DND-41 (cell line): ENCODE measurements around the gene PCDHB3.

ENCODE experiments used
- CTCF ChIP-seq: IDR thresholded peaks from 2 replicates; pipeline ENCODE4 v1.5.1; 2012; ENCODE audit warnings: borderline replicate concordance, low read length, moderate library complexity, mild to moderate bottlenecking; ENCODE audit not compliant: poor library complexity, severe bottlenecking; ENCODE audit errors: extremely low read depth
- EZH2 ChIP-seq: IDR thresholded peaks from 3 replicates; pipeline ENCODE4 v1.6.1; 2012; ENCODE audit warnings: borderline replicate concordance, low read depth, mild to moderate bottlenecking, moderate library complexity, low read length, inconsistent platforms; ENCODE audit not compliant: severe bottlenecking

GRCh38 chr5:141135718-141136266 lies 35.5 kb downstream of the PCDHB3 start:
- no peak for TF ChIP-seq EZH2
- TF ChIP-seq CTCF, result no peak
